WTC11 (cell line): ENCODE data around the gene COX19. TPM values are rescaled to one million over a fixed set of nuclear protein-coding genes. Genes with fewer than 3 reads are reported as not detected.

Source experiments
- ATAC-seq: fragments of 200-7000 bp; cut with Tn5 transposase; 2 replicates; pipeline ENCODE4 v1.10.0; 2021; ENCODE audit warnings: mild to moderate bottlenecking, moderate library complexity
- CTCF ChIA-PET: fragments of 300-600 bp; sonication (Branson Sonifier 250); formaldehyde crosslinking; loops from one replicate; lab custom pipeline; 2021; ENCODE audit warnings: antibody characterized with exemption; lab: Charles Lee
- POLR2A ChIA-PET: fragments of 350-600 bp; sonication (Branson Sonifier 250); formaldehyde crosslinking; loops from one replicate; lab custom pipeline; 2021; ENCODE audit warnings: antibody characterized with exemption; lab: Charles Lee
- DNase-seq: peaks from one replicate; pipeline ENCODE4 v3.0.0; 2021; ENCODE audit warnings: low spot score
- H3K27ac Mint-ChIP-seq: 2 replicates; pipeline ENCODE4 v1.8.0; 2021; ENCODE audit warnings: mixed read lengths
- H3K27me3 Mint-ChIP-seq: 2 replicates; pipeline ENCODE4 v1.8.0; 2021; ENCODE audit warnings: low read depth, mild to moderate bottlenecking, moderate library complexity, mixed read lengths
- H3K36me3 Mint-ChIP-seq: 2 replicates; pipeline ENCODE4 v1.8.0; 2021; ENCODE audit warnings: mixed read lengths
- H3K4me1 Mint-ChIP-seq: 2 replicates; pipeline ENCODE4 v1.8.0; 2022; ENCODE audit warnings: mixed read lengths
- H3K4me3 Mint-ChIP-seq: 2 replicates; pipeline ENCODE4 v1.8.0; 2021; ENCODE audit warnings: mild to moderate bottlenecking, moderate library complexity, mixed read lengths
- H3K9me3 Mint-ChIP-seq: 2 replicates; pipeline ENCODE4 v1.8.0; 2021; ENCODE audit warnings: mixed read lengths
- CBFB ChIP-seq: sonication (generic); formaldehyde crosslinking; IDR thresholded peaks from 2 replicates; pipeline ENCODE4 v1.8.1; 2022; ENCODE audit warnings: mild to moderate bottlenecking, low read depth, missing genetic modification reagents
- EMX1 ChIP-seq: fragments of 250-450 bp; sonication (Bioruptor Pico); IDR thresholded peaks from 2 replicates; pipeline ENCODE4 v1.8.0; 2021; ENCODE audit warnings: mild to moderate bottlenecking
- ESRRA ChIP-seq: sonication (generic); formaldehyde crosslinking; IDR thresholded peaks from 2 replicates; pipeline ENCODE4 v1.8.1; 2022; ENCODE audit warnings: mild to moderate bottlenecking, missing genetic modification reagents, borderline replicate concordance
- HMGA2 ChIP-seq: fragments of 250-450 bp; sonication (Bioruptor Pico); IDR thresholded peaks from 2 replicates; pipeline ENCODE4 v1.4.0; 2021; ENCODE audit warnings: mild to moderate bottlenecking, moderate library complexity
- IRF2 ChIP-seq: sonication (generic); formaldehyde crosslinking; IDR thresholded peaks from 2 replicates; pipeline ENCODE4 v1.8.0; 2022; ENCODE audit warnings: low read depth, missing genetic modification reagents, borderline replicate concordance
- JUN ChIP-seq: sonication (generic); formaldehyde crosslinking; IDR thresholded peaks from 2 replicates; pipeline ENCODE4 v1.8.0; 2023; ENCODE audit warnings: mild to moderate bottlenecking, missing genetic modification reagents
- NFATC4 ChIP-seq: fragments of 250-450 bp; sonication (Bioruptor Pico); IDR thresholded peaks from 2 replicates; pipeline ENCODE4 v1.9.0; 2021; ENCODE audit warnings: mild to moderate bottlenecking
- NR1H2 ChIP-seq: sonication (generic); formaldehyde crosslinking; IDR thresholded peaks from 2 replicates; pipeline ENCODE4 v1.9.0; 2021; ENCODE audit warnings: mild to moderate bottlenecking, moderate library complexity, missing genetic modification reagents
- RORB ChIP-seq: fragments of 250-450 bp; sonication (Bioruptor Pico); IDR thresholded peaks from 2 replicates; pipeline ENCODE4 v1.9.0; 2021; ENCODE audit warnings: mild to moderate bottlenecking
- SP1 ChIP-seq: sonication (generic); formaldehyde crosslinking; conservative IDR thresholded peaks from 2 replicates; pipeline ENCODE4 v1.8.1; 2022; ENCODE audit warnings: missing genetic modification reagents
- ZNF317 ChIP-seq: sonication (generic); formaldehyde crosslinking; IDR thresholded peaks from 2 replicates; pipeline ENCODE4 v1.8.1; 2023; ENCODE audit warnings: low read depth, mild to moderate bottlenecking, moderate library complexity, missing genetic modification reagents, borderline replicate concordance
- total RNA-seq: library from RNA; stranded (reverse); gene quantifications from 3 replicates; pipeline ENCODE4 v1.2.3, GENCODE V29; 2021
- TF ChIP-seq, protein P1 (sequence below): sonication (generic); formaldehyde crosslinking; IDR thresholded peaks from 2 replicates; pipeline ENCODE4 v1.8.0; 2022; ENCODE audit warnings: mild to moderate bottlenecking, missing genetic modification reagents
- TF ChIP-seq, protein P2 (sequence below): fragments of 250-450 bp; sonication (Bioruptor Pico); IDR thresholded peaks from 2 replicates; pipeline ENCODE4 v1.9.0; 2021; ENCODE audit warnings: mild to moderate bottlenecking, borderline replicate concordance
- TF ChIP-seq, protein P3 (sequence below): sonication (generic); formaldehyde crosslinking; IDR thresholded peaks from 2 replicates; pipeline ENCODE4 v1.8.0; 2022; ENCODE audit warnings: mild to moderate bottlenecking, missing genetic modification reagents
- TF ChIP-seq, protein P4 (sequence below): fragments of 250-450 bp; sonication (Bioruptor Pico); IDR thresholded peaks from 2 replicates; pipeline ENCODE4 v1.9.0; 2021; ENCODE audit warnings: moderate library complexity, mild to moderate bottlenecking, inconsistent platforms, borderline replicate concordance
- TF ChIP-seq, protein P5 (sequence below): fragments of 250-450 bp; sonication (Bioruptor Pico); IDR thresholded peaks from 2 replicates; pipeline ENCODE4 v1.8.0; 2021; ENCODE audit warnings: mild to moderate bottlenecking
- TF ChIP-seq, protein P6 (sequence below): sonication (generic); formaldehyde crosslinking; conservative IDR thresholded peaks from 2 replicates; pipeline ENCODE4 v1.8.1; 2023; ENCODE audit warnings: mild to moderate bottlenecking, low read depth, missing genetic modification reagents, moderate library complexity

The COX19 gene
- total RNA-seq, 1 experiment from 2014 or later, result 13.2 TPM

DNA sequence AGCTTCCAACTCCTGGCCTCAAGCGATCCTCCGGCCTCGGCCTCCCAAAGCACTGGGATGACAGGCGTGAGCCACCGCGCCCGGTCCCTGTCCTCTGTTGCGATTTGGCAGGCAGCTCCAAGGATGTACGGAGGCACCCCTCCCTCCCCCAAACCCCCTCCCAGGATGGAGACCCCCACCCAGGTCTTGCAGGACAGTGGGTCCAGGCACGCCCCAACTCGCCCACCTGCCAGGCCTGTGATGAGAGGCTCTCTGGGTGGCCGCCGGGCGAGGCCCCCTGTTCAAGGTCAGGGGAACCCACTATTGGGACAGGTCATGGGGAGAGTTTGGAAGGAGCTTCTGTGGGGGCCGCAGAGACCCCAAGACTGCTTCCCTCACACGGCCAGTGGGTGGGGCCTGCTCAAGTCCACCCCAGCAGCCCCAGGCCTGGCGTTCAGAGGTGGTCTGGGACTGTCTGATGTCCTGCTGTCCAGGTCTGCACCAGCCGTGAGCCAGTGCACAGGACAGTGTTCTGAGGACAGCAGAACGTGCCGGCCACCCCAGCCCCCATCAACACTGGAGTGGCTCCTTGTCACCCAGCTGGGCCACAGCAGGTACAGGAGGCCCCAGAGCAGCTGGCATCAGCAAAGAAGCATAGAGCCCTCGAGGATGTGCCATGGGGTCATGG is 23.3 kb downstream of the COX19 start:
- Mint-ChIP-seq H3K27ac (no peak overlapping the region), H3K36me3 (no peaks in the 10 kb centered on the region), H3K27me3 (peaks cover 24% of the 10 kb centered on the region), H3K9me3 (no peaks in the 10 kb centered on the region), H3K4me1 (peaks cover 10% of the 10 kb centered on the region), H3K4me3 (no peak overlapping the region)
- DNase-seq (no peak), ATAC-seq (no peak)
- ChIA-PET POLR2A (interaction anchor here (0.5 kb wide), 1 partner anchor 43 kb away, joined by 3 read pairs; no protein-coding TSS in a partner anchor), CTCF (interaction anchor here (0.8 to 0.9 kb wide), 2 partner anchors 41 to 43 kb away, joined by 3 to 4 read pairs; no protein-coding TSS in a partner anchor)
- TF ChIP-seq, protein P1, sequence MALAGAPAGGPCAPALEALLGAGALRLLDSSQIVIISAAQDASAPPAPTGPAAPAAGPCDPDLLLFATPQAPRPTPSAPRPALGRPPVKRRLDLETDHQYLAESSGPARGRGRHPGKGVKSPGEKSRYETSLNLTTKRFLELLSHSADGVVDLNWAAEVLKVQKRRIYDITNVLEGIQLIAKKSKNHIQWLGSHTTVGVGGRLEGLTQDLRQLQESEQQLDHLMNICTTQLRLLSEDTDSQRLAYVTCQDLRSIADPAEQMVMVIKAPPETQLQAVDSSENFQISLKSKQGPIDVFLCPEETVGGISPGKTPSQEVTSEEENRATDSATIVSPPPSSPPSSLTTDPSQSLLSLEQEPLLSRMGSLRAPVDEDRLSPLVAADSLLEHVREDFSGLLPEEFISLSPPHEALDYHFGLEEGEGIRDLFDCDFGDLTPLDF, result no peak
- TF ChIP-seq JUN (CRISPR knock-in tag), result no peak
- TF ChIP-seq, protein P2, sequence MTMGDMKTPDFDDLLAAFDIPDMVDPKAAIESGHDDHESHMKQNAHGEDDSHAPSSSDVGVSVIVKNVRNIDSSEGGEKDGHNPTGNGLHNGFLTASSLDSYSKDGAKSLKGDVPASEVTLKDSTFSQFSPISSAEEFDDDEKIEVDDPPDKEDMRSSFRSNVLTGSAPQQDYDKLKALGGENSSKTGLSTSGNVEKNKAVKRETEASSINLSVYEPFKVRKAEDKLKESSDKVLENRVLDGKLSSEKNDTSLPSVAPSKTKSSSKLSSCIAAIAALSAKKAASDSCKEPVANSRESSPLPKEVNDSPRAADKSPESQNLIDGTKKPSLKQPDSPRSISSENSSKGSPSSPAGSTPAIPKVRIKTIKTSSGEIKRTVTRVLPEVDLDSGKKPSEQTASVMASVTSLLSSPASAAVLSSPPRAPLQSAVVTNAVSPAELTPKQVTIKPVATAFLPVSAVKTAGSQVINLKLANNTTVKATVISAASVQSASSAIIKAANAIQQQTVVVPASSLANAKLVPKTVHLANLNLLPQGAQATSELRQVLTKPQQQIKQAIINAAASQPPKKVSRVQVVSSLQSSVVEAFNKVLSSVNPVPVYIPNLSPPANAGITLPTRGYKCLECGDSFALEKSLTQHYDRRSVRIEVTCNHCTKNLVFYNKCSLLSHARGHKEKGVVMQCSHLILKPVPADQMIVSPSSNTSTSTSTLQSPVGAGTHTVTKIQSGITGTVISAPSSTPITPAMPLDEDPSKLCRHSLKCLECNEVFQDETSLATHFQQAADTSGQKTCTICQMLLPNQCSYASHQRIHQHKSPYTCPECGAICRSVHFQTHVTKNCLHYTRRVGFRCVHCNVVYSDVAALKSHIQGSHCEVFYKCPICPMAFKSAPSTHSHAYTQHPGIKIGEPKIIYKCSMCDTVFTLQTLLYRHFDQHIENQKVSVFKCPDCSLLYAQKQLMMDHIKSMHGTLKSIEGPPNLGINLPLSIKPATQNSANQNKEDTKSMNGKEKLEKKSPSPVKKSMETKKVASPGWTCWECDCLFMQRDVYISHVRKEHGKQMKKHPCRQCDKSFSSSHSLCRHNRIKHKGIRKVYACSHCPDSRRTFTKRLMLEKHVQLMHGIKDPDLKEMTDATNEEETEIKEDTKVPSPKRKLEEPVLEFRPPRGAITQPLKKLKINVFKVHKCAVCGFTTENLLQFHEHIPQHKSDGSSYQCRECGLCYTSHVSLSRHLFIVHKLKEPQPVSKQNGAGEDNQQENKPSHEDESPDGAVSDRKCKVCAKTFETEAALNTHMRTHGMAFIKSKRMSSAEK (CRISPR knock-in tag), result no peak
- no peak for TF ChIP-seq ESRRA (CRISPR knock-in tag)
- TF ChIP-seq NR1H2, result no peak
- TF ChIP-seq RORB (CRISPR knock-in tag), result no peak
- TF ChIP-seq NFATC4 (CRISPR knock-in tag), result no peak
- TF ChIP-seq, protein P3, sequence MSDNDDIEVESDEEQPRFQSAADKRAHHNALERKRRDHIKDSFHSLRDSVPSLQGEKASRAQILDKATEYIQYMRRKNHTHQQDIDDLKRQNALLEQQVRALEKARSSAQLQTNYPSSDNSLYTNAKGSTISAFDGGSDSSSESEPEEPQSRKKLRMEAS (CRISPR knock-in tag), result no peak
- no peak for TF ChIP-seq CBFB (CRISPR knock-in tag)
- TF ChIP-seq, protein P4, sequence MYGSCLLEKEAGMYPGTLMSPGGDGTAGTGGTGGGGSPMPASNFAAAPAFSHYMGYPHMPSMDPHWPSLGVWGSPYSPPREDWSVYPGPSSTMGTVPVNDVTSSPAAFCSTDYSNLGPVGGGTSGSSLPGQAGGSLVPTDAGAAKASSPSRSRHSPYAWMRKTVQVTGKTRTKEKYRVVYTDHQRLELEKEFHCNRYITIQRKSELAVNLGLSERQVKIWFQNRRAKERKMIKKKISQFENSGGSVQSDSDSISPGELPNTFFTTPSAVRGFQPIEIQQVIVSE (CRISPR knock-in tag), result no peak
- TF ChIP-seq HMGA2, result no peak
- no peak for TF ChIP-seq SP1 (CRISPR knock-in tag)
- TF ChIP-seq ZNF317 (CRISPR knock-in tag), result no peak
- TF ChIP-seq, protein P5, sequence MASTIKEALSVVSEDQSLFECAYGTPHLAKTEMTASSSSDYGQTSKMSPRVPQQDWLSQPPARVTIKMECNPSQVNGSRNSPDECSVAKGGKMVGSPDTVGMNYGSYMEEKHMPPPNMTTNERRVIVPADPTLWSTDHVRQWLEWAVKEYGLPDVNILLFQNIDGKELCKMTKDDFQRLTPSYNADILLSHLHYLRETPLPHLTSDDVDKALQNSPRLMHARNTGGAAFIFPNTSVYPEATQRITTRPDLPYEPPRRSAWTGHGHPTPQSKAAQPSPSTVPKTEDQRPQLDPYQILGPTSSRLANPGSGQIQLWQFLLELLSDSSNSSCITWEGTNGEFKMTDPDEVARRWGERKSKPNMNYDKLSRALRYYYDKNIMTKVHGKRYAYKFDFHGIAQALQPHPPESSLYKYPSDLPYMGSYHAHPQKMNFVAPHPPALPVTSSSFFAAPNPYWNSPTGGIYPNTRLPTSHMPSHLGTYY (CRISPR knock-in tag), result no peak
- no peak for TF ChIP-seq EMX1 (CRISPR knock-in tag)
- TF ChIP-seq, protein P6, sequence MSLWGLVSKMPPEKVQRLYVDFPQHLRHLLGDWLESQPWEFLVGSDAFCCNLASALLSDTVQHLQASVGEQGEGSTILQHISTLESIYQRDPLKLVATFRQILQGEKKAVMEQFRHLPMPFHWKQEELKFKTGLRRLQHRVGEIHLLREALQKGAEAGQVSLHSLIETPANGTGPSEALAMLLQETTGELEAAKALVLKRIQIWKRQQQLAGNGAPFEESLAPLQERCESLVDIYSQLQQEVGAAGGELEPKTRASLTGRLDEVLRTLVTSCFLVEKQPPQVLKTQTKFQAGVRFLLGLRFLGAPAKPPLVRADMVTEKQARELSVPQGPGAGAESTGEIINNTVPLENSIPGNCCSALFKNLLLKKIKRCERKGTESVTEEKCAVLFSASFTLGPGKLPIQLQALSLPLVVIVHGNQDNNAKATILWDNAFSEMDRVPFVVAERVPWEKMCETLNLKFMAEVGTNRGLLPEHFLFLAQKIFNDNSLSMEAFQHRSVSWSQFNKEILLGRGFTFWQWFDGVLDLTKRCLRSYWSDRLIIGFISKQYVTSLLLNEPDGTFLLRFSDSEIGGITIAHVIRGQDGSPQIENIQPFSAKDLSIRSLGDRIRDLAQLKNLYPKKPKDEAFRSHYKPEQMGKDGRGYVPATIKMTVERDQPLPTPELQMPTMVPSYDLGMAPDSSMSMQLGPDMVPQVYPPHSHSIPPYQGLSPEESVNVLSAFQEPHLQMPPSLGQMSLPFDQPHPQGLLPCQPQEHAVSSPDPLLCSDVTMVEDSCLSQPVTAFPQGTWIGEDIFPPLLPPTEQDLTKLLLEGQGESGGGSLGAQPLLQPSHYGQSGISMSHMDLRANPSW (CRISPR knock-in tag), result no peak
- TF ChIP-seq IRF2, result no peak
